Measurements from ENCODE around the gene KSR2. TPM values are rescaled to one million over a fixed set of nuclear protein-coding genes. Genes with fewer than 3 reads are reported as not detected.

Gene KSR2
- total RNA-seq, 2 donors from 2014 or later = 1.1 to 2.0 TPM

- no peak for DNase-seq
- peak overlapping the region; percentile 10 for H3K27ac ChIP-seq (ENCODE audit: low read depth, low read length)
- TF ChIP-seq CTCF (conservative IDR thresholded peaks at IDR 0.05) = no peak
- H3K9ac ChIP-seq (ENCODE audit: extremely low read depth, low read length, poor library complexity, severe bottlenecking) = no peak overlapping the region
- no peaks in the 10 kb centered on the region for H3K36me3 ChIP-seq (ENCODE audit: control insufficient read depth, insufficient read depth, low read length)
- peaks cover 5% of the 10 kb centered on the region for H3K9me3 Mint-ChIP-seq
- 81 to 87% methylated on average over 3 of the region's 3 CpGs for WGBS, 2 experiments (ENCODE audit: insufficient coverage in 1 of 2, insufficient read length in 1 of 2)
- no peak overlapping the region for H3K4me3 ChIP-seq (ENCODE audit: low read length)
- no peak overlapping the region for H3K27ac Mint-ChIP-seq
- peaks cover 2% of the 10 kb centered on the region for H3K27me3 Mint-ChIP-seq (ENCODE audit: insufficient read depth)
- H3K36me3 Mint-ChIP-seq (ENCODE audit: low read depth) = no peaks in the 10 kb centered on the region
- no peak overlapping the region for H3K4me3 Mint-ChIP-seq
- H3K27me3 ChIP-seq (ENCODE audit: control insufficient read depth, insufficient read depth, low read length, poor library complexity, severe bottlenecking) = no peaks in the 10 kb centered on the region
- H3K4me1 Mint-ChIP-seq = peaks cover 2% of the 10 kb centered on the region
- no peaks in the 10 kb centered on the region for H3K4me1 ChIP-seq (ENCODE audit: control insufficient read depth, insufficient read depth, low read length)
- peaks cover 6% of the 10 kb centered on the region for H3K9me3 ChIP-seq (ENCODE audit: control insufficient read depth, low read length)
Observed at GRCh38 chr12:117468016-117468415, 500.8 kb downstream of the KSR2 start.

GRCh38 chr12:117467588-117467987 lies 501.2 kb downstream of the KSR2 start:
- H3K27ac Mint-ChIP-seq = no peak overlapping the region
- Histone ChIP-seq H3K27me3 (ENCODE audit: control insufficient read depth, insufficient read depth, low read length, poor library complexity, severe bottlenecking) (no peaks in the 10 kb centered on the region), H3K9me3 (ENCODE audit: control insufficient read depth, low read length) (peaks cover 6% of the 10 kb centered on the region), H3K9ac (ENCODE audit: extremely low read depth, low read length, poor library complexity, severe bottlenecking) (no peak overlapping the region), H3K36me3 (ENCODE audit: control insufficient read depth, insufficient read depth, low read length) (no peaks in the 10 kb centered on the region), H3K27ac (ENCODE audit: low read depth, low read length) (no peak overlapping the region), H3K4me1 (ENCODE audit: control insufficient read depth, insufficient read depth, low read length) (no peaks in the 10 kb centered on the region), H3K4me3 (ENCODE audit: low read length) (no peak overlapping the region)
- no peaks in the 10 kb centered on the region for H3K36me3 Mint-ChIP-seq (ENCODE audit: low read depth)
- H3K4me1 Mint-ChIP-seq = no peaks in the 10 kb centered on the region
- no peak for DNase-seq
- peaks cover 2% of the 10 kb centered on the region for H3K27me3 Mint-ChIP-seq (ENCODE audit: insufficient read depth)
- TF ChIP-seq CTCF (conservative IDR thresholded peaks at IDR 0.05) = no peak
- H3K9me3 Mint-ChIP-seq = peaks cover 5% of the 10 kb centered on the region
- H3K4me3 Mint-ChIP-seq = no peak overlapping the region

- H3K27me3 Mint-ChIP-seq (ENCODE audit: insufficient read depth) = no peaks in the 10 kb centered on the region
- no peak for TF ChIP-seq CTCF (conservative IDR thresholded peaks at IDR 0.05)
- no peak overlapping the region for H3K4me3 ChIP-seq (ENCODE audit: low read length)
- no peaks in the 10 kb centered on the region for H3K27me3 ChIP-seq (ENCODE audit: control insufficient read depth, insufficient read depth, low read length, poor library complexity, severe bottlenecking)
- no peak overlapping the region for H3K27ac Mint-ChIP-seq
- H3K9ac ChIP-seq (ENCODE audit: extremely low read depth, low read length, poor library complexity, severe bottlenecking) = no peak overlapping the region
- peaks cover 5% of the 10 kb centered on the region for H3K9me3 Mint-ChIP-seq
- no peak for DNase-seq
- H3K4me1 ChIP-seq (ENCODE audit: control insufficient read depth, insufficient read depth, low read length) = no peaks in the 10 kb centered on the region
- no peak overlapping the region for H3K4me3 Mint-ChIP-seq
- H3K27ac ChIP-seq (ENCODE audit: low read depth, low read length) = no peak overlapping the region
- H3K36me3 ChIP-seq (ENCODE audit: control insufficient read depth, insufficient read depth, low read length) = no peaks in the 10 kb centered on the region
- H3K9me3 ChIP-seq (ENCODE audit: control insufficient read depth, low read length) = peaks cover 6% of the 10 kb centered on the region
- H3K4me1 Mint-ChIP-seq = no peaks in the 10 kb centered on the region
- 84 to 90% methylated on average over 9 to 20 of the region's 20 CpGs for WGBS, 2 experiments (ENCODE audit: insufficient coverage in 1 of 2, insufficient read length in 1 of 2)
- no peaks in the 10 kb centered on the region for H3K36me3 Mint-ChIP-seq (ENCODE audit: low read depth)
Observed at GRCh38 chr12:117466677-117467362, 502.0 kb downstream of the KSR2 start.

Measured in endodermal cell (in vitro differentiated cells).